Activated T-helper 1 cell treated with Interleukin-2 at 50 U/mL for 16 hours (primary cell): ENCODE data around the gene OPRL1.
A peak's percentile ranks its signal among the peaks of the same experiment; 100 is the strongest.

Source experiments
- DNase-seq: peaks from one replicate; pipeline ENCODE4 v3.0.0-alpha.2; 2020; ENCODE audit warnings: low read depth

OPRL1 gene

DNA sequence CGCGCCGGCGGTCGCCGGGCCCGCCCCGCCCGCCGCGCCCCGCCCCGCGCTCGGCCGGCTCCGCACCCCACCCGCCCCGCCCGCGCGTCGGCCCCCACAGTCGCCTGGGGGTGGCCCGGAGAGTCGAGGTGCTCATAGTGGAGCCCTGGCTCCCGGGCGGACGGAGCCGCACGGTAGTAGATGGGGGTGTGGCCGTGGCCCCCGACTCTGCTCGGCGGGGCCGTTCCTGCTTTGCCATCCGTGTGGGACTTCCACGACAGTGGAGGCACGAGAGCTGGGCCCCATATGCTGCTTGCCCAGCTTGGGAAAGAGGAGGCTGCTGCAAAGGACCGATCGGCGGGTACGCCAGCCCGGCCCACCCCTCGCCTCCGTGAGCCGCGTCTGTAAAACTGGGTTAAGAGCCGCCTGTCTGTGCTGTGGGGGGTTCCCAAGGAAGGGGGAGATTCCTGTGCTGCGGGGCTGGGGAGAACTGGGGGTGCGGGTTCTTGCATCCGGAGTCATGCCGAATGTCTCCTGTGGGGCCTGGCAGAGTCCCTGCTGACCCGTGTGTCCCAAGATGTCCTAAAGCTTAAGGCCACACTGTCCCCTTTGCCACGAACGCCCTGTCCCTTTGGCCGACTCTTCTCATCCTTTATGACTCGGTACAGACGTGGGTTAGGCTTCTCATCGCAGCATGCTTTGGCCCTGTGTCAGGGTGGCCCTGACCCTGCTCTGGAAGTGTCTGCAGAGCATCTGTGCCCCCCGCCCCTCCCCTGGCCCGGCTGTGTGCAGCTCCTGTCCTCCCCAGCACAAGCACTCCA is at the start of gene OPRL1:
OPRL1 (plus strand) TSS at position 70 of the 800 bp plus-strand sequence. CDS start 12,639 bp downstream, outside the sequence.
- DNase-seq, result no peak

DNA sequence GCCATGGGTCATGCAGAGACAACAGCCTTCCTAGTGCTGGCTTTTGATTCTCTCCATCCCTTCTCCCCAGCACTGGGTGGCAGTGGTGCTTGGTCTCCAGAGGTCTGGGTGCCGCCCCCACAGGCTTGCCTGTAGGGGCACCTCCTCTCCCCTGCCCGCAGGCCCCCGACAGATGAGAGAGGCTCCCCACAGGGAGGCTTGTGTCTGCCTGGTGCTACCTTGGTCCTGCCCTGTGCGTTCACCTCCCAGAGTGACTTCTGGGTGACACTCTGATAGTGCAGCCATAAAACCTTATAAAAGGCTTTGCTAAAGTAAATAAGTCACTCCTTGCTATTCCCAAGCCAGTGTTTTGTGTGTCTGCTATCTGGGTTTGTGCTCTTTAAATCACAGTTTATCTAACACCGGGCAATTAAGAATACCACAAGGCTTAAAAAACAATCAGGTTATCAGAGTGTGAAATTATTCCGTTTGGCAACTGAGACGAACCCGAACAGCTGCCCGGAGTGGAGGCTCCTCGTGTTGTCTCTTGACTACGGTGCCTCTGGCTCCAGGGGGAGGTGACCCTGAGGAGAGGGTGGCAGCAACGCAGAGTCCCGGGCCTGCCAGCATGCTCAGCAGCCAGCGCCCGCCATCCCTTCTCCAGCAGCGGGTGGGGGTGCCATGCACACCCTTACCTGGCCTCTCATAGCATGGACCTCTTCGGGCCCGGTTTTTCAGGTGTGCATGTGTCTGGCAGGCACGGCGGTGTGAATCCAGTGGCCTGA is 49.3 kb upstream of the OPRL1 start:
- no peak for DNase-seq

DNA sequence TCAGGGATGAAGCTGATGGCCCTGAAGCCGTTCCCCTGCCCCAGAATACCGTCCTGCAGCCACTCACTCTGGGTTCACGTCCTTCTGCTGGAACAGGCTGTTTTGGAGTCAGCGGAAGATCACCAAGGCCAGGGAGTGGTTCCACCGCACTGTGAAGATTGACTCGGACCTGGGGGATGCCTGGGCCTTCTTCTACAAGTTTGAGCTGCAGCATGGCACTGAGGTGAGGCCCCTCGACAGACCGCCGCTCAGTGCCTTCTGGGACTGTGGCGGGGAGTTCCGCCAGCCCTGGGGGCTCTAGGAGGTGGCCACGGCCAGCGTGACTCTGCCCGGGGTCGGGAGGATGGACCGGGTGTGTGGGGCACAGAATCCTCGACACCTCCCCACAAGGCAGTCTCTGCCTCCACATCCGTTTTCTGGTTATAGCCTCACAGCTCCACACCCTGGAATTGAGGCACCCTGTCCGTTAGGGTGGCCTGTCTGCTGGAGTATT is 48.0 kb upstream of the OPRL1 start:
- no peak for DNase-seq

DNA sequence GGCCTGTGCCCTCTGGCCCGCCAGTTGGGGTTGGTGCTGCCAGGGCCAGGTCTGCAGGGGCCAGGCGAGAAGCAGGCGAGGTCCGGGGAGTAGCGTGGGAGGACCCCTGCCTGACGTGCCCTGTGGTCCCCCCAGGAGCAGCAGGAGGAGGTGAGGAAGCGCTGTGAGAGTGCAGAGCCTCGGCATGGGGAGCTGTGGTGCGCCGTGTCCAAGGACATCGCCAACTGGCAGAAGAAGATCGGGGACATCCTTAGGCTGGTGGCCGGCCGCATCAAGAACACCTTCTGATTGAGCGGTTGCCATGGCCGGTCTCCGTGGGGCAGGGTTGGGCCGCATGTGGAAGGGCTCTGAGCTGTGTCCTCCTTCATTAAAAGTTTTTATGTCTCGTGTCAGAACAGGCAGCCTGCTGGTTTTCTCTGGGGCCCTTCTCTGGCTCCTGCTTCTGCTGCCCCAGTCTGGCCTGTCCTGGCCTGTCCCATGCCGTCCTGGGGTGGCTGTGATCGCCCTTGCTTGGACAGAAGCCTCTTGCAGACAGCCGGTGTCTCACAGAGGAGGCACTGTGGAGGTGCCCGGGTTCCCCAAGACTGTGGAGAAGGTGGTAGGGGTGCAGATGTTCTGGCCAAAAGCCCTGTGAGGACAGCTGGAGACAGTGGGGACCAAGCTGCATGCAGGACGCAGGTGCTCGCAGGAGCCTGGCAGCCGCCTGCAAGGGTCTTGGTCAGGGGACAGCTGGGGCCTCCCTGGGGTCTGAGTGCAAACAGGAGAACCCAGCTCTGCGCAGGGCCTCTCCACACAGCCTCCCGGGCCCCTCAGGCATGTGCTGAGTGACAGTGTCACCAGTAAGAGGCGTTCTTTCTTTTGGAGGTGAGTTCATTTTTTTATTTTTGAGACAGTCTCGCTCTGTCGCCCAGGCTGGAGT is 46.9 kb upstream of the OPRL1 start:
- DNase-seq, result no peak

DNA sequence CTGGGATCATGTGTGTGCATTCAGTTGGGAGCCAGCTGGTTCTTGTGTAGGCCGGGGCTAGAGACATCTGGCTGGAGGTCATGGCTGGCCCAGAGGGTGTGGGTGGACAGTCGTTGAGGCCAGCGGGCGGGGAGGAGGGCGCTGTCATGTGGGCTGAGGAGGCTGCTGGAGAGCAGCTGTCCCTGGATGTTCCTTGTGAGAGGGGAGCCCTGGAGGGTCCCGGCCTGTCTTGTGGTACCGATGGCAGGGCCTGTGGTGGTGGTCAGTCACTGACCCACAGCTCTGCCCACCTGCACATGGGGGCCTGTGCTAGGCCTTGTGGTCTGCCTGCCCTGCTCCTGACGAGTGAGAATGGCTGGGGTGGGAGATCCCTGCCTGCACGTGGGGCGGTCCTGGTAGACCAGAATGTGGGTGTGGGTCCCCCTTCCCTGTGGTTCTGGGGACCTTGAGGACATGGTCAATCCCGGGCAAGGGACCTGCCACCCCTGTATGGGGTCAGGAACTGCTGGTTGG is 45.8 kb upstream of the OPRL1 start:
- no peak for DNase-seq

DNA sequence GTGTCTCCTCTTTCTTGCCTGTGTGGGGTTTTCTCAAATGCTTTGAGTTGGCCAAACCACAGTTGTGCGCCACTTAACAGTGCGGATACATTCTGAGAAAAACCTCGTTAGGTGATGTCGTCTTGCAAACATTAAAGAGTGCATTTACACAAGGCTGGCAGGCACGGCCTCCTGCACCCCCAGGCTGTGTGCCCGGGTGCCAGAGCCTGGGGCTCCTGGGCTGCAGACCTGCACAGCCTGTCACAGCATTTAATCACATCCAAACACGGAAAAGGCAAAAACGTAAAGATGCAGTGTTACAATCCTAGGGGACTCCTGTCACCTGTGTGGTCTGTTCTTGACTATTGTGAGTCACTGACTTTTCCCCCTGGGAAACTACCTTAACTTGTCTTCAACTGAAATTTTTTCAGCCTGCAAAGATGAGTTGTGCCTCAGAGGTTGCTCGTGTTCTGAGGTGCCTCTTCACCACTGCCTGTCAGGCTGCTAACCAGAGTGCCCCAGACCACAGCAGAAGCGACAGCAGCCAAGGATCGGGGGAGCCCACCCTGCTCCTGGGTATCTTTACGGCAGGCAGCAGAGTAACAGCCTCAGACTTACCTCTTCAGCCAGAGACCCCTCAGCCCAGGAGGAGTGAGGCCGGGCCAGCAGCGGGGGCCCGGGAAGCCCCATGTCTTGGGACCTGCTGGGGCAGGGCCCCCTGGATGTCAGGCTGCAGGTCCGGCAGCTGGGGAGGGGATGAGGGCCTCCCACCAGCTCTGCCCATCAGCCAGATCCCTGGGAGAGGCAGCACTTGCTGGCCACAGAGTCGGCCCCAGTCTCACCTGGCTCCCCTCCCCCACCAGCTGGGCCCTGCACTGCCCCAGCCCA is 44.6 kb upstream of the OPRL1 start:
- DNase-seq, result no peak

DNA sequence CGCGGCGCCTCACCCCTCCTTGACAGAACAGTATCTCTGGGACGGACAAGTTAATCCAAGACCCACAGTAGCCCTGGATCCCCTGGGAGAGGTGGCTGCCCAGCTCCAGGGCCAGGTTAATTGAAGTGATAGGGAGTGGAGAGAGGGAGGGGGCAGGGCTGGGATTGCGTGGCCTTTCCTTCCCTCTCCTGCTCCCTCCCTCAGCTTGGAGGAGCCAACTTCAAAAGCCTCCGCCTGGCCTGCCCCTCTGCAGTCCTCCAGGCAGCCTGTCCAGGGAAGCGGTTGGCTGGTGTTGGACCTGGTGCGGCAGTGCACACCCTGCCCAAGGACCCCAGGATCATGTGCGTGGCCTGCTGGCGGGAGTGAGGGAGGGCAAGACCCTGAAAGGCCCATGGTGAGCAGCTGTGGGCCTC is 43.9 kb upstream of the OPRL1 start, which contains the start of gene C20orf204:
C20orf204 (plus strand) TSS at position 250 of the 413 bp plus-strand sequence; CDS start at position 392, 142 bp downstream.
- DNase-seq, result no peak

DNA sequence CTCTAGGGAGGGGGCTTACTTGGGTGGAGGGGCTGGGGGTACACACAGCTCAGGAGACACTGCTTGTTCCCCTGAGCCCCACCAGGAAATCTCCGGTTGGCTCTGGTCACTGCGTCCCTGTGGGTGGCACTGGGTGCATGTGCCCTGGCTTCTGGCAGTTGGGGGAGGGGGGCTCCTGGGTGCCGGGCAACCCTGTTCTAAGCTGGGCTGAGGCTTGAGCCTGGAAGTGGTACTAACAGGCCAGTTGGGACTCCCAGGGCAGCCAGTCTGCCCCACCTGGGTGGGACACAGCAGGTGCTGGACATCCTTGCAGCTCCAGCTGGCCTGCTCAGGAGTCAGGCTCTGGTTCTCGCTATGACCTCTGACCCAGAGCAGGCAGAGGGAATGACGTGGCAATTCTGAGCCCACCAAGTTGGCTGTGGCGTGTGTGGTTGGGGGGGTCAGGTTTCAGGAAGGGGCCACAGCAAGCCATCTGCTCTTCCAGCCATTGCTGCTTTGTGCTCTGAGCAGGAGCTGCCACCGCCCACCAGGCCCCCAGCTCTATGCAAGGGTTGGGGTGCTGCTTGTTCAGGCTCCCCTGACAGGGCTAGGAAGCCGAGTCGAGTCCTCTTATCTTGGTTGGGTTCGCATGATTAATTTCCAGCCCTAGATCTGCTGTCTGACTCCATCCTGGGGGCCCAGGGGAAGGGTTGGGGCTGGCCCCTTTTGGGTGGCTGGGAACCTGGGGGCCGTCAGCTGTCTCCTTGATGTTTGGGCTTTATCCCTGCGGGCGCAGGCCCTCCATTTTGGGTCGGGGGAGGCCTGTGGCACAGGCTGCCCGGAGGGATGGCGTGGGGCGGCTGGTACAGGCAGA is 43.3 kb upstream of the OPRL1 start:
- DNase-seq, result no peak

DNA sequence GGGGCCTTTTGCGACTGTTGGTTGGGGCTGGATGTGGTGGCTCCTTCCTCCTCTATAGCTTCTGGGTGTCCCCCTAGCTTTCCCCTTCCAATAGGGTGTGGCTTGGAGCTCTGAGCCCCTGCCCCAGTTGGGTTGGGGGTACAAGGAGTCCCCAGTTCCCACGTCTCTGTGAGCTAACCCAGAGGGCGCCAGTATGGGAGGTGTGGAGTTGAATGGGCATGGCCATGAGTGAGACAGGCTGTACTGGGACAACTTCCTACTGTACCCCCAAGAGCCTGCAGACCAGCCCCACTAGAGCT is 42.7 kb upstream of the OPRL1 start:
- no peak for DNase-seq

DNA sequence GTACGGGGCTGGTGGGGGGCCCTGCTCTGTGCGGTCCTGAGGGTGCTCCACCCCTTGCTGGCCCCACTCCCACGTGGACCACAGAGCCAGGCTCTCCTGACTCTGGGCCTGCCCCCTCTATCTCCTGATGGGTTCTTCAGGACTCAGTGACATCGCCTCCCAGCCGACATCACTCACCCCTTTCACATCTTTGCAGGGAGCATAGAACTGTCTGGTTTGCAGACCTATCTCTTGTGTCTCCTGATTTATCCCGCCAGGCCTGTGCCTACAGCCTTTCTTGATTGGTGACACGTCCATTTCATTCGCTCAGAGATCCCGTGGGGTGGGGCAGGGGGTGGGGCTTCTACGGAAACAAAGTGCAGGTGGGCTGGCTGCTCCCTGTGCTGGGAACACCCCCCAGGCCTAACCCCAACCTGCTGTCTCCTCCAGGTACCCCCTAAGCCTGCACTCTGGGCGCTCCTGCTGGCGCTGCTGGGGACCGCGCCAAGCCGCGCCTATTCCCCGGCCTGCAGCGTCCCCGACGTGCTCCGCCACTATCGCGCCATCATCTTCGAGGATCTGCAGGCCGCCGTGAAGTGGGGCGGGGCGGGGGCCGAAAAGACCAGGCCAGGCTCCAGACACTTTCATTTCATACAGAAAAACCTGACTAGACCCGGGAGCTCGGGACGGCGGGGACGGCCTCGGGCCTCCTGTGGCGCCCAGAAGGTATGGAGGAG is 42.2 kb upstream of the OPRL1 start:
- no peak for DNase-seq

DNA sequence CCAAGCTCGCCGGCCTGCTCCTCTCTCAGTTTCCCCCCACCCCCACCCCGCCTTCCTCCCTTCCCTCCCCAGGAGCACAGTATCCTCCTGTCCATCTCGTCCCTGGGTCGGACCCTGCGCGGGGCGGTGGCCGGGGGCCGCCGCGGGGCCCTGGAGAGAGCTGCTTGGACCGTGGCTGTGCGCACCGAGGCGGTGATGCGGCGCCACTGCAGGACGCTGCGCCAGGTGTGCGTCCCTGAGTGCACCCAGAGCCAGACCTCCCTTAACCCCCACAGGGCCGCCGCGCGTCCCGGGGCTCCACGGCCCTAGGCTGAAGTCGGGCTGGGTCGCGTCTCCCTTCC is 41.7 kb upstream of the OPRL1 start:
- DNase-seq, result no peak

DNA sequence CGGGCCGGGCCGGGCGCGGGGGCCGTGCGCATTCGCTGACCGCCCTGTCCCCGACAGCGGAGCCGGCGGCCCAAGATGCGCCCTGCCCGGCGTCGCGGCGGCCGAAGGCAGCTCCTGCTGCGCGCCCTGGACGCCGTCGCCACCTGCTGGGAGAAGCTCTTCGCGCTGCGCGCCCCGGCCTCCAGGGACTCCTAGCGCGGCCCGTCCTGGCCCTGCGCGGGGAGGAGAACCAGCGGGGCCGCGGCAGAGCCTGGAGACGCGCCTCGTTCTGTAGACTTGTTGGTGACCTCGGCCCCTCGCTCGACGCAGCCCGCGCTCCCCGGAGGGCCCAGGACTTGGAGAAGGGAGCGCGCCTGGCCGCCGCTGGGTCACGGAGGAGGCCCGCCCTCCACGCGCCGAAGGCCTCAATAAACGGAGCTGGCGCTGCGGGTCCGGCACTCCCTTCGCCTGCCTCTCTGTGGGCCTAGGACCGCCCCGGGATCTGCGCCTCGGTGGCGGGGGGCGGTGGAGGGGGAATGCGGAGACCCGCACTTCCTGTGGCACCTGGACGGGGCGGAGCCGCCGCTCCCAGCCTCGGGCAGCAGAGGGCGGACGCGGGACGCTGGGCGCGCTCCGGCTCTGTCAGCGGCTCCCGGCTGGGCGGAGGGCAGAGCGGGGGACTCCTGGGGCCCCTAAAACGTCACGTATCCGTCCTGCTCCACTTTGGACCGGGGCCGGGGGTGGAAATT is 41.2 kb upstream of the OPRL1 start:
- DNase-seq, result peak; percentile 68

DNA sequence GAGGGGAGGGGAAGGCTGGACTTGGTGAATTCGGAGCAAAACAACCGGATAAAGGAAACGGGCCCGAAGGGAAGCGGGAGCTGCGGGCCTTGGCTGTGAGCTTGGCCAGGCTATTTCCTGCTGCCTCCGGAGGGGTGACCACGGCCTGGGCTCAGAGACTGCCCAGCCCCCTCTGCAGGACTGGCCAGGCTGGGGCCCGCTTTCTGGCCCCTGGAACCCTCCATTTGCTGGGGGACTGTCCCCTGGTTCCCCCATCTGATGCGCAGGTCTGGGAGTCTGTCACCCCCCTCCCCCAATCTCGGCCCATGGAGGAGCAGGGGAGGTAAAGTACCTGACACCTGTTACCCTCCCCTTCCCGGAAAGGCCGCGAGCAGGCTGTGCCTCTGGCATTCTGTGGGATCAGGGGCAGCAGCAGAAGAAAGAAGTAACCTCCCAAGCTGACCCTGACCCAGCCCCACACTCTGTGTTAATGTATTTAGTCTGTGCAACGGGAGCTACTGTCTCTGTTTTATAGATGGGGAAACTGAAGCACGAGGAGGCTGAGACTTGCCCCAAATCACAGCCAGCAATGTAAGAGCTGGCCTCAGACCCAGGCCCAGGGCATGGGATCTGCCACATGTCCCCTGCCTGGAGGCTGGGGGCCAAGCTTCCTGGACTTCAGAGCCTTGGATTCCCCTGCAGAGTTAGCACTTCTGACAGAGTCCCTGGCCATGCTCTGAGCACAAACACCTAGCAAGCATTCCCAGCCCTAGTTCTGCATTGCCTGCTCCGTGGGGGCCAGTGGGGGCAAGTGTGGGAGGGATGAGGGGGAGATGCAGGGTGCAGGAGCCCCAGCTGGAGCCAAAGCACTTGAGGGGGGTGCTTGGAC is 40.4 kb upstream of the OPRL1 start:
- no peak for DNase-seq

DNA sequence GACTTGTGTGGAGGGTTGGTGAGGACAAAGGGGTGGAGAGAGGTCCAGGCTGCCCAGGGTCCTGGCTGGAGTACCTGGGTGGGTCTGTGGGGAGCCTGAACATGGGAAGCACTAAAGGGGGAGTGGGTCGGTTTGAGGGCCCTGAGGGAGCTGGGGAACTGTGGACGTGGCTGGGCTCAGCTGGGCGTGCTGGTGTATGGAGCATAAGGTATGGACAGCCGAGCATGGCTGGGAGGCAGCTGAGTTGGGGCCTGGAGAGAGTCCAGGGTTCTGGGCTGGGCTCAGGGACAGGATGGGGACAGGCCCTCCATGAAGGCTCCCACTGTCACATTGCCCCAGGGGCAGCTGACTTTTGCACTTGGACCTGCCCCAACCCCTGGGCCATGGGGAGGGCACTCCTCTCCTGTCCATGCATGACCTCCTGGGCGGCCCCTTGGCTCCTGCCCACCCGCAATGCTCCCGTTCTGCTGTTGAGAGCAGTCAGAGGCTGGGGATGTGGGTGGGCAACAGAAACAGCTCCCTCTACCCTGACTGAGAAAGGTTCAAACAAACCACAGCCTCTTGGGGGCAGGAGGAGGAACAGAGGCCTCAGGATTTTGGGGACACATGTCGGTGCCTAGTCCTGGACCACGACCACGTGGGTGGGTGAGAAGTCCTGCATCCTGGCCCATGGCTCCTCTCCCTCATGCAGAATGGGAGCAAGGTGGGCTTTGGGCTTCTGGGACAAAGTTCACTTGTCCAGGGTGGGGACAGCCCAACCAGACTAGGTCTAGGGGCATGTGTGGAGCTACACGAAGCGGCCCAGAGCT is 39.4 kb upstream of the OPRL1 start:
- DNase-seq, result no peak

DNA sequence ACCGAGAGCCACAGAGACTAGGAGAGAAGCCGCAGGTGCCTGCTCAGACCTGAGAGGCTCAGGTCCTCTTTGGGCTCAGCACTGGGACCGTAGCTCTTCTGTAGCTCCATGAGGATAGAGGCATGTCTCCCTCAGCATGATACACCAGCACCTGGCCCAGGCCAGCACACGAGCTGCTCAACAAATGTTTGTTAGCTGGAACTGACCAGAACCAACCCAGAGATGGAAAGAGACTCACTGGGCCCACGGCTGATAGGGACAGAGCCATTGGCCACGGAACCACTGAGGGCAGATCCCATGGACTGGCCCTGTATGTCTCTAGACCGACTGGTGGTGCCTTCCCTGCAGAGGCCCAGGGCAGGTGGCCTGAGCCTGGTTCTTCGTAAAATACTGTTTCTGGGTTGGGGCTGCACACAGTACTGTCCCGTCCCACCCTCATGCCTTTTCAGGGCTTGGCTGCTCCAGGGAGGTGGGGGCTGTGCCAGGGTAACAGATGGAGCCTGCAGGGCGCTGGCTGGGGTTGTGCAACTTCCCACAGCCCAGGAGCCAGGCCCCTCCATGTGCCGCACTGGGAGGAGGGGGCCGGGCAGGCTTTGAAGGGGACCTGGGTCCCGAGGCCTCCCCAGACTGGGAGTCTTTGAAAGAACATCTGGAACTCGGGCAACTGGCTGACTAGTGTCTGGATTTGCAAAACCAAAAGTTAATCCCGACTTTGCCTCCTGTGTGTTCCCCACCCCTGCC is 38.7 kb upstream of the OPRL1 start:
- no peak for DNase-seq

DNA sequence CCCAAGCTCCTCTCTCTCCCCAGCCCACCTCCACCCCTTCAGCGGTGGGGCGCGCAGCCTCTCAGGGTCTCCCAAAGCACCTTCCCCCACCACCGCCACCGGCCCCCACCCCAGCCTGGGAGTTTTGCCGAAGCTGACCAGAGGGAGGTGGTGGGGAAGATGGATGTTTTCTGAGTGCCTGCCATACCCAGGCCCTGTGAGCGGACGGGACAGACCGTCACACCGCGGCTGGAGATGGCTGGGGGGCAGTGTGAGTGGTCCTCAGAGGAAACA is 38.2 kb upstream of the OPRL1 start:
- DNase-seq, result no peak
